HEK293 (cell line): ENCODE measurements around the gene TOM1L2.

Source experiments
- HIC1 ChIP-seq: fragments of 450-650 bp; formaldehyde crosslinking; IDR thresholded peaks from 2 replicates; pipeline ENCODE4 v1.5.1; 2016; ENCODE audit warnings: missing biosample characterization, missing genetic modification characterization
- KLF16 ChIP-seq: fragments of 450-650 bp; formaldehyde crosslinking; IDR thresholded peaks from 2 replicates; pipeline ENCODE4 v1.5.1; 2017; ENCODE audit warnings: missing biosample characterization, missing genetic modification characterization
- KLF17 ChIP-seq: fragments of 450-650 bp; formaldehyde crosslinking; IDR thresholded peaks from 2 replicates; pipeline ENCODE4 v1.5.1; 2016; ENCODE audit warnings: missing biosample characterization, missing genetic modification characterization
- PBX3 ChIP-seq: sonication (generic); formaldehyde crosslinking; IDR thresholded peaks from 2 replicates; pipeline ENCODE4 v1.8.1; 2022; ENCODE audit warnings: mild to moderate bottlenecking, moderate library complexity, missing genetic modification reagents
- PRDM10 ChIP-seq: fragments of 450-650 bp; formaldehyde crosslinking; IDR thresholded peaks from 2 replicates; pipeline ENCODE4 v1.5.1; 2016; ENCODE audit warnings: missing biosample characterization, missing genetic modification characterization
- SCRT1 ChIP-seq: fragments of 450-650 bp; formaldehyde crosslinking; IDR thresholded peaks from 2 replicates; pipeline ENCODE4 v1.5.1; 2016; ENCODE audit warnings: missing biosample characterization, missing genetic modification characterization, borderline replicate concordance
- SP2 ChIP-seq: fragments of 450-650 bp; formaldehyde crosslinking; IDR thresholded peaks from 2 replicates; pipeline ENCODE4 v1.5.1; 2016; ENCODE audit warnings: missing biosample characterization, missing genetic modification characterization
- ZBTB26 ChIP-seq: fragments of 450-650 bp; formaldehyde crosslinking; optimal IDR thresholded peaks from 2 replicates; pipeline ENCODE3; 2016; ENCODE audit warnings: missing biosample characterization, mild to moderate bottlenecking, missing genetic modification characterization
- ZFHX2 ChIP-seq: fragments of 450-650 bp; formaldehyde crosslinking; conservative IDR thresholded peaks from 2 replicates; pipeline ENCODE4 v1.5.1; 2016; ENCODE audit warnings: missing biosample characterization, missing genetic modification characterization
- ZFP41 ChIP-seq: fragments of 450-650 bp; formaldehyde crosslinking; IDR thresholded peaks from 2 replicates; pipeline ENCODE4 v1.5.1; 2016; ENCODE audit warnings: missing biosample characterization, missing genetic modification characterization, borderline replicate concordance
- ZIC2 ChIP-seq: fragments of 450-650 bp; formaldehyde crosslinking; IDR thresholded peaks from 2 replicates; pipeline ENCODE4 v1.5.1; 2016; ENCODE audit warnings: missing biosample characterization, missing genetic modification characterization
- ZNF157 ChIP-seq: fragments of 450-650 bp; formaldehyde crosslinking; IDR thresholded peaks from 2 replicates; pipeline ENCODE4 v1.5.1; 2016; ENCODE audit warnings: missing biosample characterization, missing genetic modification characterization
- ZNF19 ChIP-seq: fragments of 450-650 bp; formaldehyde crosslinking; IDR thresholded peaks from 2 replicates; pipeline ENCODE4; 2016; ENCODE audit warnings: missing biosample characterization, missing genetic modification characterization, low read depth
- ZNF2 ChIP-seq: fragments of 450-650 bp; formaldehyde crosslinking; IDR thresholded peaks from 2 replicates; pipeline ENCODE4 v1.5.1; 2016; ENCODE audit warnings: missing biosample characterization, missing genetic modification characterization
- ZNF280C ChIP-seq: fragments of 450-650 bp; formaldehyde crosslinking; IDR thresholded peaks from 2 replicates; pipeline ENCODE4 v1.5.1; 2016; ENCODE audit warnings: missing biosample characterization, missing genetic modification characterization
- ZNF302 ChIP-seq: fragments of 450-650 bp; formaldehyde crosslinking; IDR thresholded peaks from 2 replicates; pipeline ENCODE4 v1.5.1; 2016; ENCODE audit warnings: missing biosample characterization, missing genetic modification characterization, low read depth
- ZNF341 ChIP-seq: fragments of 450-650 bp; formaldehyde crosslinking; IDR thresholded peaks from 2 replicates; pipeline ENCODE4; 2016; ENCODE audit warnings: low read depth, missing biosample characterization, missing genetic modification characterization
- ZNF366 ChIP-seq: fragments of 450-650 bp; formaldehyde crosslinking; conservative IDR thresholded peaks from 2 replicates; pipeline ENCODE4 v1.5.1; 2016; ENCODE audit warnings: missing biosample characterization, missing genetic modification characterization
- ZNF404 ChIP-seq: fragments of 450-650 bp; formaldehyde crosslinking; IDR thresholded peaks from 2 replicates; pipeline ENCODE4 v1.5.1; 2017; ENCODE audit warnings: missing biosample characterization, missing genetic modification characterization
- ZNF585B ChIP-seq: fragments of 450-650 bp; formaldehyde crosslinking; IDR thresholded peaks from 2 replicates; pipeline ENCODE4 v1.5.1; 2016; ENCODE audit warnings: missing biosample characterization, missing genetic modification characterization
- ZNF623 ChIP-seq: fragments of 450-650 bp; formaldehyde crosslinking; IDR thresholded peaks from 2 replicates; pipeline ENCODE4 v1.5.1; 2016; ENCODE audit warnings: missing biosample characterization, missing genetic modification characterization
- ZNF670 ChIP-seq: fragments of 450-650 bp; formaldehyde crosslinking; IDR thresholded peaks from 2 replicates; pipeline ENCODE4 v1.5.1; 2016; ENCODE audit warnings: missing biosample characterization, missing genetic modification characterization, low read depth
- ZNF707 ChIP-seq: fragments of 450-650 bp; formaldehyde crosslinking; IDR thresholded peaks from 2 replicates; pipeline ENCODE4 v1.5.1; 2016; ENCODE audit warnings: missing biosample characterization, missing genetic modification characterization
- ZNF792 ChIP-seq: fragments of 450-650 bp; formaldehyde crosslinking; IDR thresholded peaks from 2 replicates; pipeline ENCODE4 v1.5.1; 2016; ENCODE audit warnings: missing biosample characterization, missing genetic modification characterization
- ZNF843 ChIP-seq: fragments of 450-650 bp; formaldehyde crosslinking; IDR thresholded peaks from 2 replicates; pipeline ENCODE4 v1.5.1; 2016; ENCODE audit warnings: missing biosample characterization, missing genetic modification characterization
- ZSCAN18 ChIP-seq: fragments of 450-650 bp; formaldehyde crosslinking; IDR thresholded peaks from 2 replicates; pipeline ENCODE4 v1.5.1; 2016; ENCODE audit warnings: missing biosample characterization, missing genetic modification characterization
- ZSCAN23 ChIP-seq: fragments of 450-650 bp; formaldehyde crosslinking; IDR thresholded peaks from 2 replicates; pipeline ENCODE4 v1.5.1; 2016; ENCODE audit warnings: missing biosample characterization, missing genetic modification characterization

TOM1L2 gene

GRCh38 chr17:17913695-17914332, 58.4 kb downstream of the TOM1L2 start (continued):
- TF ChIP-seq ZFP41 (tag by site-specific recombination) (no peak), ZBTB26 (peak; percentile 3), ZNF792 (no peak), ZSCAN18 (no peak), ZNF670 (tag by site-specific recombination) (no peak), ZNF404 (tag by site-specific recombination) (no peak), ZNF157 (tag by site-specific recombination) (no peak), ZNF280C (tag by site-specific recombination) (no peak), PBX3 (peak; percentile 84; the same call in 1 of the 2 replicates), ZNF2 (peak; percentile 79), ZNF341 (peak; percentile 99), PRDM10 (tag by site-specific recombination) (peak; percentile 91), SCRT1 (no peak), ZNF623 (no peak), ZNF843 (tag by site-specific recombination) (peak; percentile 91), KLF16 (tag by site-specific recombination) (peak; percentile 69; the same call in 1 of the 2 replicates), KLF17 (peak; percentile 98), ZSCAN23 (tag by site-specific recombination) (peak; percentile 70; the same call in 1 of the 2 replicates), ZNF585B (tag by site-specific recombination) (no peak), ZIC2 (tag by site-specific recombination) (peak; percentile 99), ZNF302 (no peak), ZFHX2 (tag by site-specific recombination) (peak; percentile 31; the same call in 1 of the 2 replicates), ZNF707 (no peak), SP2 (tag by site-specific recombination) (peak; percentile 60), ZNF19 (tag by site-specific recombination) (peak; percentile 21; the same call in 1 of the 2 replicates), HIC1 (tag by site-specific recombination) (peak; percentile 94), ZNF366 (tag by site-specific recombination) (peak; percentile 87)
